GM21717 (cell line): ENCODE measurements around the gene ZFYVE27.

Experiments
- ATAC-seq: cut with Tn5 transposase; IDR thresholded peaks from one replicate; pipeline ENCODE4 v1.9.1; 2021; ENCODE audit warnings: mild to moderate bottlenecking, moderate library complexity; ENCODE audit not compliant: unreplicated experiment

The ZFYVE27 gene

GRCh38 chr10:97743169-97743943, 6.4 kb downstream of the ZFYVE27 start:
- ATAC-seq, result no peak

GRCh38 chr10:97744405-97745035, 7.6 kb downstream of the ZFYVE27 start:
- ATAC-seq, result no peak

GRCh38 chr10:97747573-97747972, 10.6 kb downstream of the ZFYVE27 start:
- ATAC-seq, result no peak

- no peak for ATAC-seq
Measured at GRCh38 chr10:97748116-97748515, 11.2 kb downstream of the ZFYVE27 start.

GRCh38 chr10:97752956-97753355, 16.0 kb downstream of the ZFYVE27 start:
- no peak for ATAC-seq

- ATAC-seq, result no peak
Measured at GRCh38 chr10:97754726-97755125, 17.8 kb downstream of the ZFYVE27 start.

GRCh38 chr10:97755718-97756117, 18.8 kb downstream of the ZFYVE27 start:
- ATAC-seq, result no peak

- no peak for ATAC-seq
Measured at GRCh38 chr10:97757471-97757870, 20.5 kb downstream of the ZFYVE27 start.

- ATAC-seq, result no peak
Measured at GRCh38 chr10:97759158-97759887, 22.4 kb downstream of the ZFYVE27 start.

GRCh38 chr10:97759946-97760345, 23.0 kb downstream of the ZFYVE27 start:
- no peak for ATAC-seq

GRCh38 chr10:97760461-97761257, 23.7 kb downstream of the ZFYVE27 start:
- no peak for ATAC-seq

- ATAC-seq, result no peak
Measured at GRCh38 chr10:97761331-97761865, 24.5 kb downstream of the ZFYVE27 start.

GRCh38 chr10:97762056-97762455, 25.1 kb downstream of the ZFYVE27 start:
- no peak for ATAC-seq

- no peak for ATAC-seq
Measured at GRCh38 chr10:97762816-97763215, 25.9 kb downstream of the ZFYVE27 start.

- no peak for ATAC-seq
Measured at GRCh38 chr10:97763411-97763810, 26.5 kb downstream of the ZFYVE27 start.

GRCh38 chr10:97763947-97764346, 27.0 kb downstream of the ZFYVE27 start:
- ATAC-seq, result no peak

GRCh38 chr10:97764519-97764931, 27.6 kb downstream of the ZFYVE27 start:
- no peak for ATAC-seq

GRCh38 chr10:97765201-97765600, 28.3 kb downstream of the ZFYVE27 start:
- no peak for ATAC-seq

- ATAC-seq, result no peak
Measured at GRCh38 chr10:97766106-97766810, 29.3 kb downstream of the ZFYVE27 start.
